GM19328 (cell line): ENCODE measurements around the gene SPAG9.
A peak's percentile ranks its signal among the peaks of the same experiment; 100 is the strongest.
"Not testable (repeated sequence)": the region's sequence is repeated elsewhere in the genome, so short reads cannot be mapped to it uniquely, and the experiment has no call there.

ENCODE experiments used
- ATAC-seq: cut with Tn5 transposase; IDR thresholded peaks from one replicate; pipeline ENCODE4 v1.9.1; 2021; ENCODE audit warnings: mild to moderate bottlenecking, moderate library complexity; ENCODE audit not compliant: unreplicated experiment

SPAG9 gene

GRCh38 chr17:51087072-51087757 lies 33.5 kb downstream of the SPAG9 start:
- ATAC-seq, result no peak

DNA sequence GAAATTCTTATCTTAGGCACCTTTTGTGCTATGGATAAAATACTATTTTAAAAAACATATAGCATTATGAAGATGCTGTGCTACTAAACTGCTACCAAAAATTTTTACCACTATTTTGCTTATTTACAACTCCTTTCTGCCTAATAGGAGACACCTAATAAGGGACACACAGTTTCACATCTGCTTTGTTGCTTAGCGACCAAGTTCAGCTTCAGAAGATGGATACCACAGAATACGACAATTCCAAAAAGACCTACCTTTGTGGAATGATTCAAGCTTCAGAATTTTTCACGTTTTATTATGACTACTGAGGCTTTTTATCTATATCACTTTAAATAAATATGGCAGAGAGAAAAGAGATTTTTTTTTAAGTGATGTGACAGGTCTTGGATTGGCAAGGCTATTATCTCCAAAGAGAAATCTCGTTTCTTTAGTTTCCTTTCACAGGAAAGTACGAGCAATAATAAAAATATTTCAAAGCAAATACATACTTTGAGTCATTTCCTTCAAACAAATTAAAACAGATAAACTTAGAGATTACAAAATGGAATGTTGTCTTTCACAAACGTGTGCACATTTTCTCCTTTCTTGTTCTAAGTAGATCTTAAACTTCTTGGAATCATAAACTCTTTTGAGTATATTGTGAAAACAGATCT lies 35.4 kb downstream of the SPAG9 start:
- no peak for ATAC-seq

DNA sequence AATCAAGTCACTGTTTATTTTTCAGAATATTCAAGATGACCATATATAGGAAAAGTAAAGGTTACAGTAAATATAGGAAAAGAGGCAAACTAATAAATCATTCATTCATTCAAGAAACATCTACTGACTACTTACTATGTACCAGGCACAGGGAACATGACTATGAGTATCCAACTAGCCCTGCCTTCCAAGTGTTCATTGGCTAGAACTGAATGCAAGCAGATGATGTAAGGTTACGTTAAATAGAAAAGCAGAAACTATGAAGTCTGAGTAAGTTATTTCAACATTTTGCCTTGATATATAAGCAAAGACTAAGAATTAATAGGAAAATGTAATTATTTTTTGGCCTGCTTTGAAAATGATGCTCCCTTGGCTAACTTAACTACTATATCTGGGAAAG lies 36.7 kb downstream of the SPAG9 start:
- ATAC-seq, result no peak

GRCh38 chr17:51083364-51083763 lies 37.3 kb downstream of the SPAG9 start:
- not testable (repeated sequence) for ATAC-seq

DNA sequence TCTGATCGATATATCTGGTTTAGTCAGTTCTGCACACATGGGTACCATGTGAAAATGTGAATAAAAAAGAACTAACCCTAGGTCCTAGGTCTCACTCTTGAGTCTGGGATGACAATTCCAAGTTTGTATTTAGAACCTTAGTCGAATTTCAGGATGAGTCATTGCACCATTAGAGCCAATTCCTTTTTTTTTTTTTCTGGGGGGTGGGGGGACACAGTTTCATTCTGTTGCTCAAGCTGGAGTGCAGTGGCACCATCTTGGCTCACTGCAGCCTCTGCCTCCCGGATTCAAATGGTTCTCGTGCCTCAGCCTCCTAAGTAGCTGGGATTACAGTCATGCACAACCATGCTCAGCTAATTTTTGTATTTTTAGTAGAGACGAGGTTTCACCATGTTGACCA lies 41.6 kb downstream of the SPAG9 start:
- ATAC-seq, result no peak

DNA sequence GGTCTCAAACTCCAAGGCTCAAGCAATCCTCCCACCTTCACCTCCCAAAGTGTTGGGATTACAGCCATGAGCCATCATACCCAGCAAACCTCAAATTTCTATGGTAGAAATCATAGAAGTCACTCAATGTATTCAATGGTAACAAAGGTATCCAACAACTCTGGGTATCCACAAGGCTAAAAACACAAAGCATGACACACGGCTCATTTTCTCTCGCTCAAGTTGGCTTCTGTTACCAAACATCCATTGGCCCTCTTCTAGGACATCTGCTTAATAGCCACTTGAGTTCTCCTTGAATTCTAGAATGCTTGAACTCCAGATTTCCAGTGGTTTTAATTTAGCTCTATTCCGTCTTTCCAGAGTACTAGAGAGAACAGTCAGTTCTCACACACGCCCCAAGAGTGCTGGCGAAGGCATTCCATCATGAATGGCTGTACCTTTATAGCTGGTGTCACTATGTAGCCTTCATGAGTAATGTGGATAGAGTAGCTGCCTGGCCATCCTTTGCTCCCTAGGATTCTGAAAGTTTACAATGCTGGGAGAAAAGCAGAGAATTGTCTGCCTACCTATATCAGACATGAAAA lies 42.6 kb downstream of the SPAG9 start:
- ATAC-seq, result no peak

GRCh38 chr17:51076821-51077220 lies 43.8 kb downstream of the SPAG9 start:
- ATAC-seq, result no peak

- ATAC-seq, result no peak
Observed at GRCh38 chr17:51071556-51071955, 49.1 kb downstream of the SPAG9 start.

GRCh38 chr17:51065466-51065865 lies 55.2 kb downstream of the SPAG9 start:
- no peak for ATAC-seq

- no peak for ATAC-seq
Observed at GRCh38 chr17:51064061-51064735, 56.5 kb downstream of the SPAG9 start.

GRCh38 chr17:51060396-51060795 lies 60.3 kb downstream of the SPAG9 start:
- ATAC-seq, result no peak

- no peak for ATAC-seq
Observed at GRCh38 chr17:51059781-51060180, 60.9 kb downstream of the SPAG9 start.

GRCh38 chr17:51057534-51057933 lies 63.1 kb downstream of the SPAG9 start:
- ATAC-seq, result no peak

DNA sequence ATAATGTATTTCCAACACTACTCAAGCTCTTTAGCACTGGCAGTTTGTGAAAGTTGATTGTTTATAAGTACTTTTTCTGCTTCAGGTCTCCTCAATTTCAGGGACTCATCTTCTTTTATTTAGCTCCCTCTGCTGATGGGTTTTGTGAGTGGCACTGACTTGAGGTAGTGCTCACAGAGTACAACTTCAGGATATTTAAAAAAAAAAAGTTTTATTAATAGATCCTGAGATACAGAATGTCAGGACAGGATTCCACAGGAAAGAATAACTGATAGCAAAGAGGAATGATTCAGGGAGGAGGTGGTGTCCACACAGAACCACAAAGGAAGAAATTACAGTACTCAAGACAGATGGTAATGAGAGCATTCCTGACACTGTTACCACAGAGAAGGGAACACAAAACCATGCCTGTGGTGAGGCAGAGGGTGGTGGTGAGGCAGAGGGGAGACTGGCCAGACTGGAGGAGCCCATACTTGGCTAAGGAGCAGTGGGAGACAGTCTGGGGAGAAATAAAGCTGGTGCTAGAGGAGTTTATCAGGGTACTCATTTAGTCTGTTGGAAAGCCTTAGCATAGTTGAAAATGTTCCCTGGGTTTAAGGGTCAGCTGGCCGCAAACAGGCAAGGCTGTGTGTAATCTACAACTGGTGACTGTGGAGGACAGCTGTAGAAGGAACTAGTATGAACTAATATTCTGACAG lies 63.7 kb downstream of the SPAG9 start:
- ATAC-seq, result no peak

- no peak for ATAC-seq
Observed at GRCh38 chr17:51054748-51055147, 65.9 kb downstream of the SPAG9 start.

- ATAC-seq, result no peak
Observed at GRCh38 chr17:51052235-51052634, 68.4 kb downstream of the SPAG9 start.

GRCh38 chr17:51050291-51051033 lies 70.2 kb downstream of the SPAG9 start:
- ATAC-seq, result peak; percentile 66

DNA sequence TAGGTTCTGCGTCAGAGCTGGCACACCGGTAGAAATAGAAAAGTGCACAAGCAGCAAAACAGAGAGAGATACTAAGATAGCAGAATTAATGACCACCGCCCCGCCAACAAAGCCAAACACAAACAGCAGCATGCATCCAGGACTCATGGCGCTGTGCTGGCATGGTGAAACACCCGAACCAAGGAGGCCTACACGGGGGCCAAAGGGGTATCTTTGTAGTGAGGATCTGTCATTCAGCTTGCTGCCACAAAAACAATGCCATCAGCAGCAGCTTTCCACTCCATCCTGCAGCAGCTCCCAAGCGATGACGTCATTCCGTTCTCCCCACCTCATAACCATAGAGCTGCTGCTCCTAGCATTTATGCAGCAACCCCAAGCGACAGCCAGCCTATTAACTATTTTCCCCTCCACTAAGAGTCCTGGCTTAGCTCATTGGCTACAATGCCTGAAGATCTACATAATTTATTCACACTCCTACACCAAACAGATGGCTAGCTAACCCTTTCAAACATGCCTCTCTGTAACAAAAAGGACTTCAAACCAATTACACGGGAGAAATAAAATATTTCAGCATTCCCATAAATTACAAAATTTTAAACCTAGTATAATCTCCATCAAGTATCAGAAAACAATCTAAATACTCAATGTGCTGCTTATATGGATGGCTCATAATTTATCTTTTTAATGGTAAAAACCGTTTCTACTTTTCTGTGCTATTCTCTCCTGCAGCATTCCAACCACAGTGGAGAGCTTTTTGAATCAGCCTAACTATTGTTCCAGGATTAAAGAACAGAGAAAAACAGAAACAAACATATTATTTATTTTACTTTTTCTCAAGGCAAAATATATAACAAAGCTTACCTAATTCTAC lies 73.9 kb downstream of the SPAG9 start:
- no peak for ATAC-seq

GRCh38 chr17:51046046-51046445 lies 74.6 kb downstream of the SPAG9 start:
- no peak for ATAC-seq

- no peak for ATAC-seq
Observed at GRCh38 chr17:51045621-51046020, 75.0 kb downstream of the SPAG9 start.
